Measurements from ENCODE around the gene NSD2. TPM values are rescaled to one million over a fixed set of nuclear protein-coding genes. Genes with fewer than 3 reads are reported as not detected.

Gene NSD2
- total and polyA plus RNA-seq, 9 of the 15 experiments (the other 6 are each of a cell fraction or from before 2014, with no cell fraction given) = 6.4 to 126 (median 58.8) TPM

DNA sequence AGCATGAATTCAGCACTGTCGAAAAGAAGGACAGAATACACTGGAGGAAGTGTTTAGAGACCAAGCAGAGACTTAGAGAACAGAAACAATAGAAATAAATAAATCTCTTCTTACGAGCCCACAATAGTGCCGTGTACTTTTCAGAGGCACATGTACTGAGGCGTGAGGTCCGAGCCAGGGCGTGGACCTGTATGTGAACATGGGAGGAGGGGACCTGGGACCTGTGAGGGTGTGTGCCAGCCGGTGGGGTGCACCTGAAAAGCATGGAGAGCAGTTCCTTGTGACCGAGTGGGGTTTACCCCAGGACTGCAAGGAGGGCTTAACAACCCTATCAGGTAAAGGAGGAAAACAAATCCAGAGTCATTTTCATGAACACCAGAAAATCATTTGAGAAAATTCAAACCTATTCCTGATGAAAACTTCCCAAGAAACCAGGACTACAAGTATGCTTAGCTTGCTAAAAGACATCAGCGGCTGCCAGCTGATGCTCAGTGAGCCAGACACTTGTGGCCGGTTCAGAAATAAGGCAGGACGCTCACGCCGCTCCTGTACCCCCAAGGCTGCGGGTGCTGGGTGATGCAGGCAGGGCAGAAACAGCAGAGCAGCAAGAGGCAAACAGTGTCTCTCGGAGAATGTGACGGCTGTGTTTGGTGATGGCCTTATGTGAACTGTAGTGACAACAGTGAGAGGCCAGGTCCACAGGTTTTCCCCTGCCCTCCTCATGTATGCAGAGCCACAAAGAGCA, 100.4 kb downstream of the NSD2 start:
- FAIRE-seq (no peak), ATAC-seq (no peak), DNase-seq (ENCODE audit: extremely low read depth in 1 of 4, low spot score in 3 of 4) (no peak)
- H3K27ac ChIP-seq (ENCODE audit: extremely low read depth, low read depth, low read length) = no peak overlapping the region
- 0 out of 2 replicates have a peak, but pooled peaks have one; percentile 27 for TF ChIP-seq POLR2G (IDR thresholded peaks at IDR 0.05; ENCODE audit: low read depth, low read length)
- no peak for TF ChIP-seq ZNF217 (CRISPR knock-in tag; IDR thresholded peaks at IDR 0.05)
- TF ChIP-seq, protein P1, sequence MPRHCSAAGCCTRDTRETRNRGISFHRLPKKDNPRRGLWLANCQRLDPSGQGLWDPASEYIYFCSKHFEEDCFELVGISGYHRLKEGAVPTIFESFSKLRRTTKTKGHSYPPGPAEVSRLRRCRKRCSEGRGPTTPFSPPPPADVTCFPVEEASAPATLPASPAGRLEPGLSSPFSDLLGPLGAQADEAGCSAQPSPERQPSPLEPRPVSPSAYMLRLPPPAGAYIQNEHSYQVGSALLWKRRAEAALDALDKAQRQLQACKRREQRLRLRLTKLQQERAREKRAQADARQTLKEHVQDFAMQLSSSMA (CRISPR knock-in tag; IDR thresholded peaks at IDR 0.05) = no peak
- no peak for TF ChIP-seq SLC30A9 (CRISPR knock-in tag; IDR thresholded peaks at IDR 0.05)
- no peak for TF ChIP-seq TAL1 (IDR thresholded peaks at IDR 0.05)
- ChIA-PET POLR2A (interaction anchor here (1.2 to 2.1 kb wide), 3 partner anchors 7 to 27 kb away, joined by 3 to 11 read pairs (median 4); no protein-coding TSS in a partner anchor), CTCF (ENCODE audit: low intra/inter-chr PET ratio) (no interaction called here)
- no peaks in the 10 kb centered on the region for H3K9me3 ChIP-seq (replicated peaks; ENCODE audit: control insufficient read depth, insufficient read depth, low read depth, low read length)
- in situ Hi-C loops (cut with MboI) = no loop called here
- intact Hi-C loops (cut with micrococcal nuclease) = no loop called here
- H2AFZ ChIP-seq (ENCODE audit: low read depth, low read length) = no peak overlapping the region
- H3K79me2 ChIP-seq (ENCODE audit: control insufficient read depth, insufficient read depth, low read length) = no peaks in the 10 kb centered on the region
- no TSS peak for BruUV-seq (replicated peaks)
- H3K4me2 ChIP-seq (ENCODE audit: insufficient read depth, low read length) = no peak overlapping the region
- H4K20me1 ChIP-seq (replicated peaks; ENCODE audit: control insufficient read depth, insufficient read depth, low read length) = no peaks in the 10 kb centered on the region; the same call in 1 of the 2 replicates
- peaks cover 90% of the 10 kb centered on the region for H3K36me3 ChIP-seq (ENCODE audit: control insufficient read depth, insufficient read depth, low read length)
- no peak overlapping the region for H3K9ac ChIP-seq (ENCODE audit: insufficient read depth in 1 of 2, low read depth in 2 of 2, low read length in 2 of 2)
- no peak overlapping the region for H3K4me3 ChIP-seq
- H3K27me3 ChIP-seq (ENCODE audit: control insufficient read depth in 2 of 2, insufficient read depth in 2 of 2, low read length in 2 of 2) = no peaks in the 10 kb centered on the region
- no peaks in the 10 kb centered on the region for H3K4me1 ChIP-seq (replicated peaks in 1 of 2; ENCODE audit: control insufficient read depth in 2 of 2, insufficient read depth in 2 of 2, low read length in 2 of 2)
- no peaks in the 10 kb centered on the region for H3K9me1 ChIP-seq (ENCODE audit: control insufficient read depth, insufficient read depth, low read length)
- WGBS (ENCODE audit: insufficient coverage, low coverage, missing lambda C conversion rate) = 91% methylated on average over 15 of the region's 16 CpGs

Measured in K562 (cell line).